ENCODE results near the gene TXNDC11. TPM values are rescaled to one million over a fixed set of nuclear protein-coding genes. Genes with fewer than 3 reads are reported as not detected.

TXNDC11 gene
- total RNA-seq, 1 donor from 2014 or later, result 99.2 TPM

DNA sequence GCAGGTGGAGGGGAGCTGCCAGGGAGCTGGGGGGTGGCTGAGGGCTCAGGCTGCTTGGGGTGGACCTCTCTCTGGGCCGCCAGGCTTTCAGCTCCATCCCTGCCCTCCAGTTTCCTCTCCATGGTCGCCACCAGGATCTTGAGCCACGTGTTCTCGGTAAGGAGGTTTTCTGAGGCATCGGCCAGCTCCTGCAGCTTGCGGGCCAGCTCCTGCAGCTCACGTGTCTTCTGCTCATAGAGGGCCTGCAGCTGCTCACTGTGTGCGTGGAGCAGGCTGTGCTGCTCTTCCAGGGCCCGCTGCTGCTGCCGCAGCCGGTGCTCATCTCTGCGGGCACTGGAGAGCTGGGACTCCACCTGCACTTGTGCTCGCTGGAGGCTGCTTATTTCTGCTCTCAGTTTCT is 63.4 kb downstream of the TXNDC11 start:
- TF ChIP-seq, protein P1, sequence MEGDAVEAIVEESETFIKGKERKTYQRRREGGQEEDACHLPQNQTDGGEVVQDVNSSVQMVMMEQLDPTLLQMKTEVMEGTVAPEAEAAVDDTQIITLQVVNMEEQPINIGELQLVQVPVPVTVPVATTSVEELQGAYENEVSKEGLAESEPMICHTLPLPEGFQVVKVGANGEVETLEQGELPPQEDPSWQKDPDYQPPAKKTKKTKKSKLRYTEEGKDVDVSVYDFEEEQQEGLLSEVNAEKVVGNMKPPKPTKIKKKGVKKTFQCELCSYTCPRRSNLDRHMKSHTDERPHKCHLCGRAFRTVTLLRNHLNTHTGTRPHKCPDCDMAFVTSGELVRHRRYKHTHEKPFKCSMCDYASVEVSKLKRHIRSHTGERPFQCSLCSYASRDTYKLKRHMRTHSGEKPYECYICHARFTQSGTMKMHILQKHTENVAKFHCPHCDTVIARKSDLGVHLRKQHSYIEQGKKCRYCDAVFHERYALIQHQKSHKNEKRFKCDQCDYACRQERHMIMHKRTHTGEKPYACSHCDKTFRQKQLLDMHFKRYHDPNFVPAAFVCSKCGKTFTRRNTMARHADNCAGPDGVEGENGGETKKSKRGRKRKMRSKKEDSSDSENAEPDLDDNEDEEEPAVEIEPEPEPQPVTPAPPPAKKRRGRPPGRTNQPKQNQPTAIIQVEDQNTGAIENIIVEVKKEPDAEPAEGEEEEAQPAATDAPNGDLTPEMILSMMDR (IDR thresholded peaks at IDR 0.05), result no peak
- H3K27me3 ChIP-seq, result no peaks in the 10 kb centered on the region
- H3K4me3 ChIP-seq, result no peak overlapping the region
- peak; percentile 40 for DNase-seq
- intact Hi-C loops (cut with DNase I), result no loop called here
- no peaks in the 10 kb centered on the region for H3K9me3 ChIP-seq
- ATAC-seq, result no peak
- H3K4me1 ChIP-seq, result peaks cover 32% of the 10 kb centered on the region
- peaks cover 81% of the 10 kb centered on the region for H3K36me3 ChIP-seq
- H3K27ac ChIP-seq, result no peak overlapping the region

DNA sequence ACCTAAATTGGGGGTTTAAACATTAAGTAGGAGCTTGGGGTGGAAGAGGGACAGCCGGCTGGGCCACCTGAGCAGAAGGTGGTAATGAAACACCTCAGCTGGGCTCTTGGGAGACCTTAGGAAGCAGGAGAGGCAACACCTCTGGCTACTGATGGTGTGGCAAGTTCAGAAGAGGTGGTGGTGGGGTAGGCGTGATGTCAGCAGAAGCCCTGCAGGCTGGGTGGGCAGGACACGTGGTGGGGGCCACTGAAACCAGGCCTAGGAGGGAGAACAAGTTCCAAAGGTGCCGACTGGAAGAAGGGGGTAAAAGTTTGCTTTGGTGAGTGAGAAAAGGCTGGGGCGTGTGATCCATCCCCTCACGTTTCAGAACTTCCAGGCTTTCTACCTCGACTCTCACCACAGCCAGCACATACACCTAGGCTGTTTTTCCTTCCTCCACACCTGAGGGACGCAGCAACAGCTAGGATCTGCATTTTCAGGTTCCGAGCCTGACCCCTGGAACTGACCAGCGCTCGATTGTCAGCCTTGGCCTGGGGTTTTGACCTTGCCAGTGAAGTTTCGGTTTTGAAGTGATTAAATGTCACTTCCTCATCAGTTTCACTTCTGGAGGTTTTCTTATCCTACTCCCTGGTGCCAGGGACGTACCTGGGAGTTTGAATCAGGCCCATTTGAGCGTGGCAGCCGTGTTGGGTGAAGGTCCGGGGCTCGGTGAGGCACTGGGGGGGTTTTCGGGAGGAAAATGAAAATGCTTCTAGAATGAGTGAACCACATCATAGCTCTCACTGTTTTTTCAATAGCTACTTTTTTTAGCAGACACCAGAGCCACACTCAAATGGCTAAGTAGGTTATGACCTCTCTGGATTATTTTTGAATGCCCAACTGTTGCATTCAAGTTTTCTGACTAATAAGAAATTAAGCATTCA is 64.4 kb downstream of the TXNDC11 start:
- Histone ChIP-seq H3K36me3 (peaks cover 71% of the 10 kb centered on the region), H3K4me3 (no peak overlapping the region), H3K4me1 (peaks cover 41% of the 10 kb centered on the region), H3K27me3 (no peaks in the 10 kb centered on the region), H3K9me3 (no peaks in the 10 kb centered on the region), H3K27ac (peak overlapping the region; percentile 7)
- intact Hi-C loops (cut with DNase I), result no loop called here
- TF ChIP-seq, protein P1 (IDR thresholded peaks at IDR 0.05), result no peak
- peak; percentile 30 for DNase-seq
- ATAC-seq, result no peak

DNA sequence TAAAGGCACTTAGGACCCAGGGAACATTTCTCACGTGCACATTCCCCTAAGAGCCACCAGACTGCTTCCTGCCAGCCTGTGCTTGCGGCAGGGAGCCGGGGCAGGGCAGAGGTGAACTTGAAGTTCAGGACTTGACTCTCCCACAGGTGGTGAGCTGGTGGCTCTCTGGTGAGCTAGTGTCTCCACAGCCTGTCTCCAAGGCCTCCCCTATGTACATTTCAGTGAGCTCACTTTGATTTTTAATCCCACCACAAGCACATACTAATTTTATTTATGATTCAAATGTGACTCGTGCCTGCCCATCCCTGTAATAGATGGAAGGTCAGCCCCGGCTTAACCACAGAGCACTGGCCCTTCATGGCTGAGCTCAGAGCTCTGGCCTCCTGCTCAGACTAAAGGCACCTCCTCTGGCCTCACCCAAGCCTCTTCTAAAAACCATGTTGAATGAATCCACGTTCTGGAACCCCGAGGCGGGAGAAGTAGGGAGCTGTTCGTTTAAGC is 65.2 kb downstream of the TXNDC11 start:
- no peak for ATAC-seq
- Histone ChIP-seq H3K27ac (no peak overlapping the region), H3K27me3 (no peaks in the 10 kb centered on the region), H3K4me3 (no peak overlapping the region), H3K9me3 (no peaks in the 10 kb centered on the region), H3K4me1 (peaks cover 48% of the 10 kb centered on the region), H3K36me3 (peaks cover 64% of the 10 kb centered on the region)
- DNase-seq, result peak; percentile 40
- intact Hi-C loops (cut with DNase I), result no loop called here
- TF ChIP-seq, protein P1 (IDR thresholded peaks at IDR 0.05), result no peak

DNA sequence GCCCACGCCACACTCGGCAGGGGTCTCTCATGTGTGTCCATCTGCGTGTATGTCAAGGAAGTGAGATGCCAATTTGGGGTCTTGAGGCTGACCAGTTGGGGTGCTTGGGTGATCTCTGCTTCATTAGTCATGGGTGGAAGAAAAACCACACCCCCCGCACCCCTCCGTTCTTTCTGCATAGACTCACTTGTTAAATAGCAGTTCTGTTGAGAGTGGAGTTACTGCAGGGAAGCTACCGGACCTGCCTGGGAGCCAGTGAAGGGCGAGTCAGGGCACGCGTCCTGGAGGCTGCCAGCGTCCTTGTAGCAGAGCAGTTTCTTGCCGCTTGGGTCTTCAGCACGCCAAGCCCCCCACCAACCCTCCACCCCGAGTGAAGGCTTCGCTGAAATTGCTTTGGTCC is 65.9 kb downstream of the TXNDC11 start:
- intact Hi-C loops (cut with DNase I), result no loop called here
- no peaks in the 10 kb centered on the region for H3K27me3 ChIP-seq
- DNase-seq (peak; percentile 39), ATAC-seq (no peak)
- no peak overlapping the region for H3K4me3 ChIP-seq
- TF ChIP-seq, protein P1 (IDR thresholded peaks at IDR 0.05), result no peak
- peaks cover 58% of the 10 kb centered on the region for H3K36me3 ChIP-seq
- H3K4me1 ChIP-seq, result peaks cover 50% of the 10 kb centered on the region
- H3K9me3 ChIP-seq, result no peaks in the 10 kb centered on the region
- H3K27ac ChIP-seq, result no peak overlapping the region

DNA sequence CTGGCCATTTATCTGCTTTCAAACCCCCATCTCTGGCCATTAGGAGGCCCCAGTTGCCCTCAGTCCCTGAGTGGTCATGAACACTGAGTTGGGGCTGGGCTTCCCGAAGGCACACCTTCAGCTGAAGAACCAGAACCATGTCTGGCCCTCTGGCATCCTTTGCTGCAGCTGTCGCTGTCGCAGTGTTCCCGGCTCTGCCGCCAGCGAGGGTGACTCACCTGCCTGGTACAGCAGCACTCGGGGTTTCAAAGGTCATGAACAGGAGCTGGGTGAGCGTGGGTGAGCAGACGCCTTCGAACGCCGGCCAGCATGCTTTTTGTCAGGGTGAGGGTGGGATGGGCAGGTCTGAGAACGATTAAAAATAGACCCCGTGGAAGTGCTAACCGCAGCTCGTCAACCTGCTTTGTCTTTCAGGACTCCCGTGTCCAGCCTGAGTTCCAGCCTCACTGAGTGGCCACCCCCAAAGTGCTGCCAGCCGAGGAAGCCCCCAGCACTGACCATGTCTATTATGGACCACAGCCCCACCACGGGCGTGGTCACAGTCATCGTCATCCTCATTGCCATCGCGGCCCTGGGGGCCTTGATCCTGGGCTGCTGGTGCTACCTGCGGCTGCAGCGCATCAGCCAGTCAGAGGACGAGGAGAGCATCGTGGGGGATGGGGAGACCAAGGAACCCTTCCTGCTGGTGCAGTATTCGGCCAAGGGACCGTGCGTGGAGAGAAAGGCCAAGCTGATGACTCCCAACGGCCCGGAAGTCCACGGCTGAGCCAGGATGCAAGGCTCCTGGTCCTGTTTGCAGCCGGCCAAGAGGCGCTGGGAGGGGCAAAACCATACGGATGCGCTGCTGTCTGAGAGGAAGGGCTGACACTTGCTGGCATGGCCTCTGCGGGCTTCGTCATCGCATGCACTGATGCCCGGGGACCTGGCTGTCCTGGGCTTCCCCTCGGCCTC is 66.8 kb downstream of the TXNDC11 start:
- peak; percentile 4 for ATAC-seq
- H3K4me1 ChIP-seq, result peaks cover 41% of the 10 kb centered on the region
- no peak overlapping the region for H3K4me3 ChIP-seq
- no peak overlapping the region for H3K27ac ChIP-seq
- DNase-seq, result no peak
- H3K9me3 ChIP-seq, result no peaks in the 10 kb centered on the region
- H3K36me3 ChIP-seq, result peaks cover 51% of the 10 kb centered on the region
- TF ChIP-seq, protein P1 (IDR thresholded peaks at IDR 0.05), result no peak
- H3K27me3 ChIP-seq, result no peaks in the 10 kb centered on the region
- intact Hi-C loops (cut with DNase I), result no loop called here

Measured in upper lobe of right lung (tissue), 1 donor.